ENCODE measurements around the gene SESTD1.
"Not testable (repeated sequence)": the region's sequence is repeated elsewhere in the genome, so short reads cannot be mapped to it uniquely, and the experiment has no call there.

The SESTD1 gene

DNA sequence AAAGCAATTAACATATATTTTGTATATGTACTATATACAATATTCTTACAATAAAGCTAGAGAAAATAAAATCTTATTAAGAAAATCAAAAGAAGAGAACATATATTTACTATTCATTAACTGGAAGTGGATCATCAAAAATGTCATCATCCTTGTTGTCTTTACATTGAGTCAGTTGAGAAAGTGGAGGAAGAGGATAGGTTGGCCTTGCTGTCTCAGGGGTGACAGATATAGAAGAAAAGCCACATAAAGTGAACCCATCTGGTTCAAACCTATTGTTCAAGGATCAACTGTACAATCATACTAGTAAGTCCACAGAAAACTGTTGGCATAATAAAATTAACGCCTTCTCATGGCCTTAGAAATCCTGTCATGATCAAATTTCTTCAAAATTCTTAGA is 26.6 kb downstream of the SESTD1 start:
- DNase-seq, result no peak

DNA sequence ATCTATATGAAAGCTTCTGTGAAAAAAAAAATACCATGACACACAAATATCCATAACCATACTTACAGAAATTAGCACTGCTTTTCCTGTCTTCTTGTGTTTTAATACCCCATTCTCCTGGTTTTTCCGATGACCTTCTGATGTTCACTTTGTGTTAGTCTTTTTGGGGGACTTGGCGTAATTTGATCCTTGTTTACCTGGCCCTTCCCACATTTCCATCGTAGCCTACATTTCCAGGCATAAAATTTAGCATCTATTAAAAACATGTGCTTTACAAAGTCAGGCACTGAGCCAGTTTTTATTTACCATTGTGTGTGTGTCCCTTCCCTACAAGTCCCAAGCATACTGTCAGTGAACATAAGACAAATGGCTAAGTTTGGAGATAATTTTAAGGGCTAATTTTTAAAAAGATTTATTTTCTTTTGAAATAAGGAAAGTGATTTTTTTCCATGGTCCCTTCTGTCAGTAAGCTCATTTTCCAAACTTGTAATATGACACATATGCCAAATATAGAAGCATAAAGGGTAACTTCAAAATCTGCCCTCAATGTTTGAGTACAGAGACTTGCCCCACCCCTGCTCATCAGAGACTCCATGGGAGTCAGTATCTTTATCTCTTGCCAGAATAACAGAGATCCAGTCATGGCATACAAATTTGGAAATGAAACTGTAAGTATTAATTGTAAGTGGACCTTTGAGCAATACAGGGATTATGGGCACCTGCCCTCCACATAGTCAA is 27.3 kb downstream of the SESTD1 start:
- DNase-seq, result no peak

DNA sequence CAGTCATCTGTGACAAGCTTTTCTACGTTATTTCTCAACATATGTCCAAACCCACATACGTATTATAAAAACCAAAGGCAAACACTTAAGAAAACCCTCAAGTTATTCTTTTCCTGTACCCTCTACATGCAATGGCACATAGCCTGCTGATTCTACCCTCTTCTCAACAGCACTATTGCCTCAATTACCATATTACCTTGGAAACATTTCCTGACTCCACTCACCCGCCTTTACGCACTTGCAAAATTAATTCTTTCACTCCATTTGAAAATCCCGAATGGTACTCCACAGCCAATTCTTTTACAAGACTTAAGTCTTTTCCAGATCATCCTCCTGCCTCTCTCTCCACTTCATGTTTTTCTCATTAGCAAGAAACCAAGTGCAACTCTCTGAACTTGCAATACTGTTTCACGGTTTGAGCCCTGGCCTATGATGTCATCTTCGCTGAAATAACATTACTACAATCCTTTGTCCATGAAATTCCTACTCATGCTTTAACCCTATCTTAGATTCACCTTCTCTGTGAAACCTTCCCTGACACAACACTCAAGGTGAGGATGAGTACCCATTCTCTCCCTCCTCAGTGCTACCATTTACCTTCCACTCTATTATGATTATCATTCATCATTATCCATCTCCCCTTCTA is 29.0 kb downstream of the SESTD1 start:
- DNase-seq, result no peak

DNA sequence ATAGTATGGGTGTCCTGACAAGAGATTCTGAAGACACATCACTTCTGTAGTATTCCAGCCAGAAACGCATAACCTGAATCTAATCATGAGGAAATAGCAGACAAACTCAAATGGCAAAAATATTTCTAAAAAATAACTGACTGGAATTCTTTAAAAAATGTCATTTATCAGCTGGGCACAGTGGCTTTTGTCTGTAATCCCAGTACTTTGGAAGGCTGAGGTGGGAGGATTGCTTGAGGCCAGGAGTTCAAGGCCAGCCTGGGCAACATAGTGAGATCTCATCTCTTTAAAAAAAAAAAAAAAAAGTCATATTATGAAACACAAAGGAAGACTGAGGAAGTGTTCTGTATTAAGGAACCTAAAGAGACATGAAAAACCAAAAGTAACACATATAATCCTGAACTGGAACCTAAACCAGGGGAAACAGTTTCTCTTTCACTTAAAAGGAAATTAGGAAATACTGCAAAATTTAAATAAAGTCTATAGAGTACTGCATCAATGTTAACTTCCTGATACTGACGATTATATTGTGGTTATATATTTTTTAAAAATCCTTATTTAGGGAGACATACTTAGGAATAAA is 29.9 kb downstream of the SESTD1 start:
- DNase-seq, result no peak

DNA sequence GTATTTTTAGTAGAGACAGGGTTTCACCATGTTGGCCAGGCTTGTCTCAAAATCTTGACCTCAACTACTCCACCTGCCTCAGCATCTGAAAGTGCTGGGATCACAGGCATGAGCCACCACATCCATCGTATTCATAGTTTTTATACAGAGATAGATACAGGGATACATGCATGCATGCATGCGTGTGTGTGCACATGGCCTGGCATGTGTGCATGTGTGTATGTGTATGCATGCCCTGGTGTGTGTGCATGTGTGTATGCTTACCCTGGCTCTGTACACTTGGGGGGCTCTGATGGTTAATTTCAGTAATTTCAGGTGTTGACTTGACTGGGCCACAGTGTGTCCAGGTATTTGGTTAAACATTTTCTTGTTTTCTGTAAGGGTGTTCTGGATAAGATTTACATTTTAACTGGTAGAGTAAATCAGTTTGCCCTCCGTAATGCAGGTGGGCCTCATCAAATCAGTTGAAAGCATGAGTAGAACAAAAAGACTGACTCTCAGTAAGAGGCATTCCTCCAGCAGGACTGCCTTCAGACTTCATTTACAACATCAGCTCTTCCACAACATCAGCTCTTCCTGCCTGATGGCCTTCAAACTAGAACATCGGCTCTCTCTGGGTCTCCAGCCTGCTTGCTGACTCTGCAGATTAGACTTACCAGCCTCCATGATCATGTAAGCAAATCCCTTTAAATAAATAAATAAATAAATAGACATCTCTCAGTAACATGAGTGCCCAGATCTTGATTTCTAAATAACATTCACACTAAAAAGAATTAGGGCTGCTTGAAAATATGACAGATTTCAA is 30.8 kb downstream of the SESTD1 start:
- no peak for DNase-seq

DNA sequence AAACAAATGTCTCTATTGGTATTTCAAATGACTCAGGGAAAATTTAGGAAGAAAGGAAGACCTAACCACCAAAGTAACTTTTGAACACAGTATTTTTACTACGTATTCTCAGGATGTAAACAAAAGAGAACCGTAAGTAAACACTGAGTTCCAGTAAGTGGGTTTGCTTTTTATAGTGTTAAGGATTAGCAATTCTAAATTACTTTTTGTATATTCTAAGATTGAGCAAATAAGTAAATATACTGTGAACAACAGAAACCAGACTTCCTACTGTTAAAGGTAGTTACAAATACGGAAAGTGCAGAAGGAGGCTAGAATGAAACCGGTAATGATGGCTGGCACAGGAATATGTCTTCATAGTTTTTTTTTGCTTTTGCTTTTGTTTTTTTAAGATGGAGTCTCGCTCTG is 31.5 kb downstream of the SESTD1 start:
- DNase-seq, result no peak

DNA sequence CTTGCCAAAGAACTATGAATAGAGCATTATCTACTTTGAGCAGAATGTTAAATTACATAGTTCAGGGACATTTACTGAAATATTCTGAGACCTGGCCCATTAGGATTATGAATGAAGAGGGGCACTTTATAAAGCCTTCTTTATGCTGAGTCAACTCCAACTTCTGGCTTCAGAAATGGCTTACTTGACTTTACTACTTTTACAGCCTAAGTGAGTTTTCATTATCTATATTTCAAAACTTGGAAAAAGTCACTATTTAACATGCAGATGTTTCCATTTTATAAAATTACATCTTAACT is 37.7 kb downstream of the SESTD1 start:
- DNase-seq, result no peak

DNA sequence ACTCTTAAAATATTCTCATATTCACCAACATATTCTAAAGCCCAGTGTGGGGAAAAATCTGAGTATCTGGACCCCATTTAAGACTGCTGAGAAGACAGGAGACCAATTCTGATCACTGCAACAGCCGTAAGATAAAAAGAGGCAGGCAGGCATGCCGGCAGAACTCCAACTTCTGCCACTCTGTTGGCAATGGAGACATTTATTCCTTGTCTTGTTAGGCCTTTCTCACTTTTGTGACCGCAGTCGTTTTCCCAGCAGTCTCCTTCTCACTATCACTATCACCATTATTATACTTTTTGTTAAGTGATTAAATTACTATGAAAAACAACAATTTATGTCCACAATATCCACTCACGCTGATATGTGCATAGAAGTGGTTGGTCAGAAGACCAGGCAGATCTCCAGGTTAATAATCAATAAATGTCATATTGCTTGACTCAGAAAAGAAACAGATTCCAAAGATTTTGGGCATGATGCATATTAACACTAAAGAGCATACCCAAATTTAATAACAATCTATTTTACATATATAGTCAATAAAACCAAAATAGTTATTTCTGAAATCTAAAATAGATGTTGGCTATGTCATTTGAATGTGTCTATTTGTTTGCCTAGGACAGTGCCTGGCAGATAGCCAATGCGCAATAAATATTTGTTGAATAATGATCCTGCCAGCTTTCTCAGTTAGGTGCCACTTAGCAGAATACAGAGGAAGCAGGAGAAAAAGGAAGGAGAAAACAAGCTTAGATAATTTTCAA is 38.2 kb downstream of the SESTD1 start:
- DNase-seq, result peak in 20 of 51 donors; percentile 1 to 52 (median 29)

DNA sequence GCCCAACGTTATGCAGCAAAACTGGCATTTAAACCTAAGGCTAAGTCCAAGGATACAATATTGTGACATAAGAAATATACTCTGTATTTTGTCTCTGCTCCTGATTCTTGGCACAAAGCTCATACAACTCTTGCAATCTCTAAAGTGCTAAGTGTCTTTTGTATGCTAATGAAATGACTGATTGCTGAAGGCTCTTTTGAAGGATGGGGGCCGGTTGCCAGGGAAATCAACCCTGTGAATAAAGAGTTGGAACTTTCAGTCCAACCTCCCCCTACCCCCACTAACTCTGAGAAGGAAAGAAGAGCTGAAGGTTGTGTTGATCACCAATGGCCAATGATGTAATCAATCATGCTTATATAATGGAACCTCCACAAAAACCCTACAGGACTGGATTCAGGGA is 40.3 kb downstream of the SESTD1 start:
- no peak for DNase-seq

DNA sequence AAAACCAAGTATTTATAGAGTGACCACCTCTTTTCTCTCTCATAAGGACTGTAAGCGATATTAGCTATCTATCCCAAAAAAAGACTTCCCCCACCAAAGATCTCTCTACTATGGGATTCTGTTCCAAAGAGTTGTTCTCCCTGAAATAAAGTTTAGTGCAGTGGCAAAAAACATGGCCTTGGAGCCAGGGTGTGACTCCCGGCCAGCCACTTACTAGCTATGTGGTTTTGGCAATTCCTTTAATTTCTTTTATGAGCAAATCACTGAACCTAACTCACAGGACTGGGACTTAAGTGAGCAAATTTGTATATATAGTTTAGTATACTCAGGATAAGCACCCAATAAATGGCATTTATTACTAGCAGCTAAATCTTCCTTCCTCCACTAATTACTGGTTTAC is 42.6 kb downstream of the SESTD1 start:
- no peak for DNase-seq

DNA sequence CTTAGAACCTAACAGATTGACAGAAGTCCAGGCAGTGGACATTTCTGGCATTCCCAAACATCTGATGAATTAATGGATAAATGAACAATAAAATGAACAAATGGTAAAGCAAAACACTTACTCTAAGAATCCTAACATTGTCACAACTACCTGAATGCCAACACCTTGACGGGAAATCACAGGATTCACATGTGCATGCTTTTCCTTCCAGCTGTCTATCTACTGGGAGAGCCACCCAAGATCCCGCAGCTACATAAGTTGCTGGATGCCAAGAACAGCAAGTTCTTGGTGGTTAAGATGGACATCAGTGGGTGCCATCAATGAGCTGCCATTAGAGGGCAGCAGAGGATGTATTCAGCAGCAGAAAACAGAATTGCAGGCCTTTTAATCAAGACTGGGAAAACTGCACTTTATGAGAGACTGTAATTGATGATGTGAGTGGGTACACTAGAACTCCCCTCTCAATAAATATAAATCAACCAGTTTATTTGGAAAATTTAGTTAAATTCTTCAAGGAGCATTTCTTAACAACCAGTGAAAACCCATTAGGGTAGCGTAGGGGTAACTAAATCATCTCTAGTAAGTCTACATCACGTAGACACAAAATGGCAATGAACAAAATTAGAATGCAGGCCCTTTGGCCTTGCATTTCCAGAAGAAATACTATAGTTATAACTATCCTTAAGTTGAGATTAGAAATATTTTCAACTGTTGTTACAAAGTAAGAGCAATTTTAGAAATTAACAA is 45.6 kb downstream of the SESTD1 start:
- peak in 40 of 51 donors; percentile 5 to 80 (median 39) for DNase-seq

DNA sequence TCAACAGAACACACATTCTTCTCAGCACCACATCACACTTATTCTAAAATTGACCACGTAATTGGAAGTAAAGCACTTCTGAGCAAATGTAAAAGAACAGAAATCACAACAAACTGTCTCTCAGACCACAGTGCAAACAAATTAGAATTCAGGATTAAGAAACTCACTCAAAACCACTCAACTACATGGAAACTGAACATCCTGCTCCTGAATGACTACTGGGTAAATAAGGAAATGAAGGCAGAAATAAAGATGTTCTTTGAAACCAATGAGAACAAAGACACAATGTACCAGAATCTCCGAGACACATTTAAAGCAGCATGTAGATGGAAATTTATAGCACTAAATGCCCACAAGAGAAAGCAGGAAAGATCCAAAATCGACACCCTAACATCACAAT is 50.0 kb downstream of the SESTD1 start:
- not testable (repeated sequence) for DNase-seq

DNA sequence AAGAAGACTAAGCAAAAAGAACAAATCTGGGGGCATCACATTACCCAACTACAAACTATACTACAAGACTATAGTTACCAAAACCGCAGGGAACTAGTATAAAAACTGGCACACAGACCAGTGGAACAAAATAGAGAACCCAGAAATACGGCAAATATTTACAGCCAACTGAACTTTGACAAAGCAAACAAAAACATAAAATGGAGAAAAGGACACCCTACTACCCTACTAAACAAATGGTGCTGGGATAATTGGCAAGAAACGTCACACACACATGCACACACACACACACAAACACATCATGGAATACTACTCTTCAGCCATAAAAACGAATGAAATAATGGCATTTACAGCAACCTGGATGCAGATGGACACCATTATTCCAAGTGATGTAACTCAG is 53.3 kb downstream of the SESTD1 start:
- no peak for DNase-seq

DNA sequence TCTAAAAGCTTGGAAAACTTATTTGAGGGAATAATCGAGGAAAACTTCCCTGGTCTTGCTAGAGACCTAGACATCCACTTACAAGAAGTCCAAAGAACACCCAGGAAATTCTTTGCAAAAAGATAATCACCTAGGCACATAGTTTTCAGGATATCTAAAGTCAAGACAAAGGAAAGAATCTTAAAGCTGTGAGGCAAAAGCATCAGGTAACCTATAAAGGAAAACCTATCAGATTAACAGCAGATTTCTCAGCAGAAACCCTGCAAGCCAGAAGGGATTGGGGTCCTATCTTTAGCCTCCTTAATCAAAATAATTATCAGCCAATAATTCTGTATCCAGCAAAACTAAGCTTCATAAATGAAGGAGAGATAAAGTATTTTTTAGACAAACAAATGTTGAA is 56.4 kb downstream of the SESTD1 start:
- DNase-seq, result not testable (repeated sequence)

DNA sequence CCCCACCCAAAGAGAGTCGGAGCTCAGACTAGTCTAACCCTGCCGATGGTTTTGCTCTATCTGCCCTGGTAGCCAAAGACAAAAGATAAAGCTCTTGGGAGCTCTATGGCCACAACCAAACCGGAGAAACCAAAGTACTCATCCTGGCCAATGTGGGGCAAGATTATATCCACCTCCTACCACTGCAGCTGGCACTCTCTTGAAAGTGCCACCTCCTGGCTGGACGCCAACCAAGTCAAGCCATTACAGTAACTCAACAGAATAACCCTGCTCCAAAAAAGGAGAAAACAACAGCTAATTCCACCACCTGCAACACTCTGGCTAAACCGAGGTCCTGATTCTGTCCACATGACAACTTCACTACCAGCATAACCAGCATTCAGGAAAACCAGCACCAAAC is 57.6 kb downstream of the SESTD1 start:
- DNase-seq, result no peak

DNA sequence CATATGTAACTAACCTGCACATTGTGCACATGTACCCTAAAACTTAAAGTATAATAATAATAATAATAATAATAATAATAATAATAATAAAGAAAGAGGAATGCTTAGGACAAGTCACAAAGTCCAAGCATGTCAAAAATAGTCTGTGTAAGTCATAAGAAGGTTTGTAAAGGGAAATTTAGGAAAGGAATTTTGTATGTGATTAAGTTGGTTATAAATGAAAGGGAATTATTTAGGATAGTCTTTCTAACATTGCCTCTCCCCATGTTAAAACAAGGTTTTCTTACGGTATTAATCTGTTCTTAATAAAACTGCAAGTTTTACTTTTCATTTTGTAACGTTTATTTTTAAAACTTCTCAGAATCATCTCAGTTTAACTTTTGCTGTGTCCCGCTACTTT is 62.8 kb downstream of the SESTD1 start:
- DNase-seq, result no peak

DNA sequence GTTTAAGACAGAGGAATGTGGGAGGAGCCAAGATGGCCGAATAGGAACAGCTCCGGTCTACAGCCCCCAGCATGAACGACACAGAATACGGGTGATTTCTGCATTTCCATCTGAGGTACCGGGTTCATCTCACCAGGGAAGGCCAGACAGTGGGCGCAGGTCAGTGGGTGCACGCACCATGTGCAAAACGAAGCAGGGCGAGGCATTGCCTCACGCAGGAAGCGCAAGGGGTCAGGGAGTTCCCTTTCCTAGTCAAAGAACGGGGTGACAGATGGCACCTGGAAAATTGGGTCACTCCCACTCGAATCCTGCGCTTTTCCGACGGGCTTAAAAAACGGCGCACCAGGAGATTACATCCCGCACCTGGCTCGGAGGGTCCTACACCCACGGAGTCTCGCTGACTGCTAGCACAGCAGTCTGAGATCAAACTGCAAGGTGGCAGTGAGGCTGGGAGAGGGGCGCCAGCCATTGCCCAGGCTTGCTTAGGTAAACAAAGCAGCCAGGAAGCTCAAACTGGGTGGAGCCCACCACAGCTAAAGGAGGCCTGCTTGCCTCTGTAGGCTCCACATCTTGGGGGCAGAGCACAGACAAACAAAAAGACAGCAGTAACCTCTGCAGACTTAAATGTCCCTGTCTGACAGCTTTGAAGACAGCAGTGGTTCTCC is 68.6 kb downstream of the SESTD1 start:
- not testable (repeated sequence) for DNase-seq

DNA sequence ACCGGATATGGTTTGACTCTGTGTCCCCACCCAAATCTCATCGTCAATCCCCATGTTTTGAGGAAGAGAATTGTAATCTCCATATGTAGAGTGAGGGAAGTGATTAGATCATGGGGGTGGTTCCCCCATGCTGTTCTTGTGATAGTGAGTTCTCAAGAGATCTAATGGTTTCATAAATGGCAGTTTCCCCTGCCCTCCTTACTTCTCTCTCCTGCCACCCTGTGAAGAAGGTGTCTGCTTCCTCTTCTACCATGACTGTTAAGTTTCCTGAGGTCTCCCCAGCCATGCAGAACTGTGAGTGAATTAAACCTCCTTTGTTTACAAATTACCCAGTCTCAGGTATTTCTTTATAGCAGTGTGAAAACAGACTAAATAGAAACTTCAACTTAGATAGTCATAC is 69.5 kb downstream of the SESTD1 start:
- no peak for DNase-seq

DNA sequence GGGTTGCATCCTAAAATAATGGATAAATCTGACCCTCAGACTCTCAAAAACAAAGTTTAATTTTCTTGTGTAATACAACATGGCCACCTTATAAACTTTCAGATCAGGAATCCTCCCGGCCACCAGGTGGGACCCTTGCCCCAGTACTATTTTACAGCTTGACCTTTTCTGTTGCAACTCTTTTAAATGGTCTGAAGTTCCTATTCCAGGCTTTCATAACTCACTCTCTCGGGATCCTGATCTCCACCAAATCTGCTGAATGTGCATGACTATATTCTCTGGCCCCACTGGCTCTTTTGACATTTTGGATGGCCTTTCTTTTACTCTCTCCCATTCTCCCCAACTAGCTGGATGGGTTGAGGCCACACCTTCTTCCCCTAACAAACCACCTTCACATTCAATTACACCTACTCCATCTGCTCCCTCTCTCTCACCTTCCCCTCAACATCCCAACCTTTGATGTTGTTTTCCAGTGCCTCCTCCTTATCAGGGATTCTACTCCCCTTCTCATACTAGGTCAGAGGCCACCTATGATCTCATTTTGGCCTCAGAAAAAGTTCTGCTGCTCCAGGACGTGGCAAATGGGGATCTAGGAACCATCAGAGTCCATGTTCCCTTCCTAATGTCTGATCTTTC is 70.8 kb downstream of the SESTD1 start:
- no peak for DNase-seq

DNA sequence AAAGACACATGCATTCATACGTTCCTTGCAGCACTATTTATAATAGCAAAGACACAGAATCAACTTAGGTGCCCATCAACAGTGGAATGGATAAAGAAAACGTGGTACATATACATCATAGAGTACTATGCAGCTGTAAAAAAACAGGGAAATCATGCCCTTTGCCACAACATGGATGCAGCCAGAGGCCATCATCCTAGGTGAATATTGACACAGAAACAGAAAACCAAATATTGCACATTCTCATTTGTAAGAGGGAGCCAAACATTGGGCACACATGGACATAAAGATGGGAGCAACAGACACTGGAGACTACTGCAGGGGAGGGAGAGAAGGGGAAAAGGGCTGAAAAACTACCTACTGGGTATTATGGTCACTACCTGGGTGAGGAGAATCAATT is 73.5 kb downstream of the SESTD1 start:
- DNase-seq, result no peak

All from hypothalamus (tissue), 51 donors.